GM10266 (cell line): ENCODE data around the gene TFB1M.
"Not testable (repeated sequence)": the region's sequence is repeated elsewhere in the genome, so short reads cannot be mapped to it uniquely, and the experiment has no call there.

Experiments used
- DNase-seq: peaks from one replicate; pipeline ENCODE4 v3.0.0; 2012; ENCODE audit errors: extremely low spot score
- TF ChIP-seq, protein P1 (sequence below): IDR thresholded peaks from 2 replicates; pipeline ENCODE4 v1.5.1; 2012; ENCODE audit warnings: mild to moderate bottlenecking, low read depth; ENCODE audit not compliant: control insufficient read depth, insufficient read depth; ENCODE audit errors: missing control alignments

TFB1M gene

DNA sequence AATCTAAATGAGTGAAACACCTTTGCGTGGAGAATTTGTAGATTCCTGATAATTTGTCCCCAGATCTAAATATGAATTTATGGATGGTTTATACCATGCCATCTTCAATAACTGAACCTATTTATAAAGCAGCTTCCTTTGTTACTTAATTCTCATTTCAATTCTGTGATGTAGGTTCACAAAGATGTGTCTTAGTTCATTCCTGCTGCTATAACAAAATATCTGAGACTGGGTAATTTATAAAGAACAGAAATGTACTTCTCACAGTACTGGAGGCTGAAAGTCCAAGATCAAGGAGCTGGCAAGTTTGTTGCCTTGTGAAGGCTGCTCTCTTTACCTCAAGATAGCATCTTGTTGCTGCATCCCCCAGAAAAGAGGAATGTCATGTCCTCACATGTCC is 2.1 kb upstream of the TFB1M start:
- TF ChIP-seq, protein P1, sequence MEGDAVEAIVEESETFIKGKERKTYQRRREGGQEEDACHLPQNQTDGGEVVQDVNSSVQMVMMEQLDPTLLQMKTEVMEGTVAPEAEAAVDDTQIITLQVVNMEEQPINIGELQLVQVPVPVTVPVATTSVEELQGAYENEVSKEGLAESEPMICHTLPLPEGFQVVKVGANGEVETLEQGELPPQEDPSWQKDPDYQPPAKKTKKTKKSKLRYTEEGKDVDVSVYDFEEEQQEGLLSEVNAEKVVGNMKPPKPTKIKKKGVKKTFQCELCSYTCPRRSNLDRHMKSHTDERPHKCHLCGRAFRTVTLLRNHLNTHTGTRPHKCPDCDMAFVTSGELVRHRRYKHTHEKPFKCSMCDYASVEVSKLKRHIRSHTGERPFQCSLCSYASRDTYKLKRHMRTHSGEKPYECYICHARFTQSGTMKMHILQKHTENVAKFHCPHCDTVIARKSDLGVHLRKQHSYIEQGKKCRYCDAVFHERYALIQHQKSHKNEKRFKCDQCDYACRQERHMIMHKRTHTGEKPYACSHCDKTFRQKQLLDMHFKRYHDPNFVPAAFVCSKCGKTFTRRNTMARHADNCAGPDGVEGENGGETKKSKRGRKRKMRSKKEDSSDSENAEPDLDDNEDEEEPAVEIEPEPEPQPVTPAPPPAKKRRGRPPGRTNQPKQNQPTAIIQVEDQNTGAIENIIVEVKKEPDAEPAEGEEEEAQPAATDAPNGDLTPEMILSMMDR = no peak
- DNase-seq = no peak

DNA sequence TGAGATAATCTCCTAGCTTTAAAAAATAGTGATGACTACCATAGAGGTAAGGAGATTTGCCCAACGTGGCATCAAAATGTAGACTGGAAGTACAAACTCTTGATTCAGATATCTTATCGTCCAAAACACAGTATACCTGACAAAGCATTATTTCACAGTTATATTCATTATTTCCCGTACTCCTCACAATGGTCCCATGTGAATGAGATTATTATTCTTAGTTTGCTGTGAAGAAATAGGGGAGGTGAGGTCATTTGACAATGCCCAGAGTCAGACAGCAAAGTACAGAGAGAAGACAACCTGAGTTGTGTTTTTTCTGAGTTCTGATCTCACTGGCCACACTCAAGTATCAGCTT is 1.2 kb upstream of the TFB1M start:
- no peak for DNase-seq
- TF ChIP-seq, protein P1 = no peak

DNA sequence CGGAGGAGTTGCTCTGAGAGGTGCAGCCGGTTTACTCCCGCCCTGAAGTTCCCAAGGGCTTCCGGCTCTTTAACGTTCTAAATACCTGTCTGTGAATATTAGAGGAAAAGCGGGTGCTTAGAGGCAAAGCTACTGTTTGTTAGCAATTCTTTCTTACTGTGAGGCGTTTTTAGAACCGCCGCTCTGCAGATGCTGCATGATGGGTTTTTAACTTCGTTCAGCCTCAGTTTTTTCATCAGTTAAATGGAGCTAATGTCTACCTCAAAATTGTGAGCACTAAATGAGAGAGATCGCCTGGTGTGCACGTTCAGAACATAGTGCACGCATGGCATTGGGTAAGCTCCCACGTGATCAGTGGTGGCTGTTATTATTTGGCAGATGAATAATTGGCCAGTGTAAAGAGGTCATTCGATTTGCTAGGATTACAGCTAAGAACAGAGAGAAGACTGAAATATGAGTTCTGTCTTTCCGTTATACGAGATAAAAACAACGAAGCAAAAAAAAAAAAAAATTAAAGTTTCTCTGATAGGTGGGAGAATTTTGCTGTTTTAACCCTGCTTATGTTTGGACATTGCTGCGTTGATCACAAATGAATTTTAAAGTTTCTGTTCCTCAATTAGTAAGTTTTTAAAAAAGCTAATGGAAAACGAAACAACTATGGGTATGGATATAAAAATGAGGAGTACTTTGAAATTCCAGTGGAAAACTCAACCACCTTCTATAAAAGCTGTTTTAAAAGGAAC is 660 bp upstream of the TFB1M start:
- TF ChIP-seq, protein P1 = peak; percentile 2

DNA sequence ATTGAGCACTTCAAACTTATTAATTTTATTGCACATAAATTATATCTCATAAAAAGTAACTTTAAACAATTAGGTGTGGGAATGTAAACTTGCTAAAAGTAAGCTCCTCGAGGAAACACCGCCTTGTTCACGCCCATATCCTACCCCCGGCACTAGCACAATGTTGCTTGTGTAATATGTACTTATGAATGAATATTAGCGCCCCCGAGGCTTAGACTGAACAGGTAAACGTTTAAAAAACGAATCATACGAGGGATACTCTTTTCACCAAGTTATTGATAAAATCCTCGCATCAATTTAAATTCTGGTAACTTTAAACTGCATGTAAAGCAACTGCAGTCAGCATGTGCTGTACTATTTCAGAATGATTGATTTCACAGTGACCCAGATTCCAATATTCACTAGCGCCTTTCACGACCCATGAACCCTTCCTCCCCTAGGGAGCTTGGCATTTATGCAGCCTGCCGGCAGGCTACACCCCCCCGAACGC is 637 bp downstream of the TFB1M start:
- DNase-seq = no peak
- TF ChIP-seq, protein P1 = no peak

More for the DNA sequence above, 660 bp upstream of the TFB1M start:
- DNase-seq = peak; percentile 32

DNA sequence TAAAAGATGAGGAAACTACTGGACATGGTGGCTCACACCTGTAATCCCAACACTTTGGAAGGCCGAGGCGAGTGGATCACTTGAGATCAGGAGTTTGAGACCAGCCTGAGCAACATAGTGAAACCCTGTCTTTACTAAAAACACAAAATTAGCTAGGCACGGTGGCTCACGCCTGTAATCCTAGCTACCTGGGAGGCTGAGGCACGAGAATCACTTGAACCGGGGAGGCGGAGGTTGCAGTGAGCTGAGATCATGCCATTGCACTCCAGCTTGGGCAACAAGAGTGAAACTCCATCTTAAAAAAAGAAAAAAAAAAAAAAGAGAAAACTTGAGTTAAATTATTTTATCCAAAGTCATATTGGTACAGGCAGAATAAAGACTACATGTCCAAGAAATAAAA is 1.3 kb downstream of the TFB1M start:
- not testable (repeated sequence) for DNase-seq

DNA sequence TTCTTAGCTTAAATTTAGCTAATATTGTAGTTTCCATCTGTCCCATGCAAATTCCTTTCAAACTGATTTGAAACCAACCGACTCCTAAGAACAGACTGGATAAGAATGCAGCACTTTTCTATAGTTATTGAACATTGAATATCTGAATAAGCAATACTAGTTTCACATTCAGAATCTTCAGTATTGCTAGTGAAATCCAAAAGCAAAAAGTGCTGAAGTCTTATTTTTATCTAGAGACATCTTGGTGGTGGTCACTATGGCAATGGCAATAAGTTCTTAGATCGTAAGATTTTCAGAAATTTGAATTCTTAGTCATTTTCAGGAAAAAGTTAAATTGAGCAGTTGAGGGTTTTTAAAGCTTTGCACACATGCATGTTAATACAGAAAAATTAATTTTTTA is 2.7 kb downstream of the TFB1M start:
- no peak for DNase-seq
- TF ChIP-seq, protein P1 = no peak

DNA sequence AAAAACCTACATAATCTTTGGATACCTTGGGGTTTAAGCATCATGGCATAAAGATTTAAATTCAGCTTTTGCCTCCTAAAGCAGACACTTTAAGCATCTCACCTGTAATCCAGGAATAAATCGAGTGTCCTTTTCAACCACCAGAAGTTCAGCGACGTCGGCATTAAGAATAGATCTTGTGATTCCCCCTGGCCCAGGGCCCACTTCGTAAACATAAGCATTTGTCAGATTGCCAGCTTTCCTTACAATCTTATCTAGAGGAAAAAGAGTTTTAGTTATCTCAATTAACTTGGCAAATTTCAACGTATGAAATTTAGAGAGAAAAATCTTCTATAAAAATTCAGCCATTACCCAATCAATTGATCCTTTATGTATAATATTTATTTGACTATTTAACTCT is 3.2 kb downstream of the TFB1M start:
- TF ChIP-seq, protein P1 = no peak
- DNase-seq = no peak
